GM19452 (cell line): ENCODE data around the gene S100A10.

Experiments
- ATAC-seq: cut with Tn5 transposase; IDR thresholded peaks from one replicate; pipeline ENCODE4 v1.9.1; 2021; ENCODE audit not compliant: unreplicated experiment

The S100A10 gene

DNA sequence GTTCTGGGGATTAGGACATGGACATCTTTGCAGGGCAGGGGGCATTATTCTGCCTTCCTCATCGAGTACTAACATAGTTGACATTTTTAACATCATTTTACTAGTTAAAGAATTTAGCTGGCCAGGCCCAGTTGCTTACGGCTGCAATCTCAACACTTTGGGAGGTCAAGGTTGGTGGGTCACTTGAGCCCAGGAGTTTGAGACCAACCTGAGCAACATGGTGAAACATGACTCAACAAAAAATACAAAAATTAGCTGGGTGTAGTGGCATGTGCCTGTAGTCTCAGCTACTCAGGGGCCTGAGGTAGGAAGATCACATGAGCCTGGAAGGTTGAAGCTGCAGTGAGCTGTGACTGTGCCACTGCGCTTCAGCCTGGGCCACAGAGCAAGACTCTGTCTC is 54.5 kb downstream of the S100A10 start:
- ATAC-seq: no peak

DNA sequence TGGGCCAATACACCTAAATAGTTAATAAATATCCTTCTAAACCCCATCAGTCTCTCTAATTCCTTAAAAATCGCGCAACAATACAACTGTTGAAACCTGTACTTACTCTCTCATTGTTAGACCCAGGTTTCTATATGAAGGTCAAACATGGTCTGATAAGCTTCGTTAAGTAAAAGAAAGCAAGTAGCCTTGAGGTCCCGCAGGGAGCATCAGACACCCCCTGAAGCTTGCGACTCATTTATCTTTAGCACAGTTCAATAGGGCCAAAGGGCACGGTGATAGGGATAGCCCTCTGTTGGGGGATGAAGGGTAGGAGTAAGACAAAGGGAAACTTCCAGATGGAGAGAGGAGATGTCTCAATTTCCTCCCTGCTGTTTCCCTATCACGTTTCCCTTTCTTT is 57.0 kb downstream of the S100A10 start:
- no peak for ATAC-seq

DNA sequence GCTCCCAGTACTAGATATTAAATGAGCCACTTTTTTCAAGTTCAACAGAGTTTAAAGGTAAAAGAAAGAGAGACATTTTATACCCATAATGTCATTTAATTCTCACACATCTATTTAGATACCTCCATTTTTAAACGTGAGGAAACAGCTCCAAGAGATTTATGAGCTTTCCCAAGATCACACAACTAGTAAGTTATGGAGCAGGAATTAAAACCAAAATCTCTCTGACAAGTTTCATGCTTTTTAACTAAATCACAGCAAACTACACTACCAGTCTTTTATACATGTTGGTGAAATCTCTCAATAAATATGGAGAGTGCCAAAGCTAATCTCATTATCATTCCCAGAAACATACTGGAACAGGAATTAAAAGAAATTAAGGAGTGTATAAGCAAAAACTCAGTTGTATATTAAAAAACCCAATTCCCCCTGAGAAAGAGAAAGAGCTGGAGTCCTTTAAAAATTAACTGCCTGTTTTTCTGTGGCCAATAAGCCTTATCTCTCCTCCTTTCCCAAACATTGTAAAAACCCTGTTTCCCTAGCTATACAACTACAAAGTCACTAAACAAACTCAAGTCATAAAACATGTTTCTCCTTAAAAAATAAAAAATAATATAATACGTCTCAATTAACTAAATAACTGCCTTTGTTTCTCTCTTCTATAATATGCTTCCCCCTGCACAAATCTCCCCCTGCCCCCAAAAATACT is 57.6 kb downstream of the S100A10 start:
- no peak for ATAC-seq

DNA sequence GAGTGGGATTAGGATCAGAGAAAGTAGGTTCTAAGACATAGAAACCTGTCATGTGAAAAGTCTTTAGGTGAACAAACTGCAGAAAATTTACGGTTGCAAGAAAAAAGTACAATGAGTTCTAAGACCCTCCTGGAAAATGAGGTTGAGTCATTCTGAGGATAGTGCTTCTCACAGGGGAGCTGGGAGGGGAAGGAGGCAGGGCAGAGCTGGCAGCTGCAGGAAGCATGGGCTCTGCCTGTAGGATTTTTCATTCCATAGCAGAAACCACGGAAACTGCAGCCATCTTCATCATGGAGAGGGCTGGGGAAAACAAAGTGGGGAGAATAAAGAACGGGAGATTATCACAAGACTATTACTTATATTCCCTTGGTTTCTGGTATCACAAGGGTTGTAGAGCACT is 58.5 kb downstream of the S100A10 start:
- no peak for ATAC-seq

DNA sequence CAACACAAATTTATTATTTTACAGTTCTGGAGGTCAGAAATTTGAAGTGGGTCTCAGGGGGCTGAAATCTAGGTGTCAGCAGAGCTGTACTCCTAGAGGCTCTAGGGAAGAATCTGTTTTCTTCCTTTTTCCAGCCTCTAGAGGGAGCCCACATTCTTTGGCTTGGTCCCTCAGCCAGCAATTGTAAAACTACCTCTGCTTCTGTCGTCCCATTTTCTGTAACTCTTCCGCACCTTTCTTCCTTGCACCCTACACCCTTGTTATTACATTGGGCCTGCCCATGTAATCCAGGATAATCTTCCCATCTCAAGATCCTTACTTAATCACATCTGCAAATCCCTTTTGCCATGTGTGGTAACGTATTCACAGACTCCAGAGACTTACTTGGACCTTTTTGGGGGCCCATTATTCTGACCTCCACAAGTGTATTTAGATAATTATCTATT is 59.6 kb downstream of the S100A10 start:
- no peak for ATAC-seq
